ENCODE data around the gene HOXA10.

GRCh38 chr7:27198138-27198841 is 24.2 kb upstream of the HOXA10 start:
- no peak for TF ChIP-seq POLR2A (IDR thresholded peaks at IDR 0.05)
- TF ChIP-seq, protein P1, sequence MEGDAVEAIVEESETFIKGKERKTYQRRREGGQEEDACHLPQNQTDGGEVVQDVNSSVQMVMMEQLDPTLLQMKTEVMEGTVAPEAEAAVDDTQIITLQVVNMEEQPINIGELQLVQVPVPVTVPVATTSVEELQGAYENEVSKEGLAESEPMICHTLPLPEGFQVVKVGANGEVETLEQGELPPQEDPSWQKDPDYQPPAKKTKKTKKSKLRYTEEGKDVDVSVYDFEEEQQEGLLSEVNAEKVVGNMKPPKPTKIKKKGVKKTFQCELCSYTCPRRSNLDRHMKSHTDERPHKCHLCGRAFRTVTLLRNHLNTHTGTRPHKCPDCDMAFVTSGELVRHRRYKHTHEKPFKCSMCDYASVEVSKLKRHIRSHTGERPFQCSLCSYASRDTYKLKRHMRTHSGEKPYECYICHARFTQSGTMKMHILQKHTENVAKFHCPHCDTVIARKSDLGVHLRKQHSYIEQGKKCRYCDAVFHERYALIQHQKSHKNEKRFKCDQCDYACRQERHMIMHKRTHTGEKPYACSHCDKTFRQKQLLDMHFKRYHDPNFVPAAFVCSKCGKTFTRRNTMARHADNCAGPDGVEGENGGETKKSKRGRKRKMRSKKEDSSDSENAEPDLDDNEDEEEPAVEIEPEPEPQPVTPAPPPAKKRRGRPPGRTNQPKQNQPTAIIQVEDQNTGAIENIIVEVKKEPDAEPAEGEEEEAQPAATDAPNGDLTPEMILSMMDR (IDR thresholded peaks at IDR 0.05), result no peak

Measured in heart left ventricle (tissue), 13 donors.